Activated CD4-positive, alpha-beta T cell treated with anti-CD3 and anti-CD28 coated beads, Interleukin-2, Interleukin-4, amounts not matched to agents 100 ng/mL and 50 ng/mL, durations not matched to agents 16 hours and 8 hours (primary cell): ENCODE data around the gene TFDP1.
A peak's percentile ranks its signal among the peaks of the same experiment; 100 is the strongest.
"Not testable (repeated sequence)": the region's sequence is repeated elsewhere in the genome, so short reads cannot be mapped to it uniquely, and the experiment has no call there.

Source experiments
- DNase-seq: peaks from one replicate; pipeline ENCODE4 v3.0.0-alpha.2; 2020; ENCODE audit warnings: low spot score

TFDP1 gene

DNA sequence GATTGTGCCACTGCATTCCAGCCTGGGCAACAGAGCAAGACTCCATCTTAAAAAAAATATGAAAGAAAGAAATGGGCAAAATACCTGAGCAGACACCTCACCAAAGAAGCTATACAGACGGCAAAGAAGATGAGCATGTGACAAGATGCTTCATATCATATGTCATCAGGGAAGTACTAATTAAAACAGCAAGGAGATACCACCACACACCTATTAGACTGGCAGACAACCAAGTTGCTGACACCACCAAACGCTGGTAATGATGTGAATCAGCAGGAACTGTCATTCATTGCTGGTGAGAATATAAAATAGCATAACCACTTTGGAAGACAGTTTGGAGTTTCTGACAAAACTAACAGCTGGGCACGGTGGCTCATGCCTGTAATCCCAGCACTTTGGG is 11.5 kb upstream of the TFDP1 start:
- no peak for DNase-seq

DNA sequence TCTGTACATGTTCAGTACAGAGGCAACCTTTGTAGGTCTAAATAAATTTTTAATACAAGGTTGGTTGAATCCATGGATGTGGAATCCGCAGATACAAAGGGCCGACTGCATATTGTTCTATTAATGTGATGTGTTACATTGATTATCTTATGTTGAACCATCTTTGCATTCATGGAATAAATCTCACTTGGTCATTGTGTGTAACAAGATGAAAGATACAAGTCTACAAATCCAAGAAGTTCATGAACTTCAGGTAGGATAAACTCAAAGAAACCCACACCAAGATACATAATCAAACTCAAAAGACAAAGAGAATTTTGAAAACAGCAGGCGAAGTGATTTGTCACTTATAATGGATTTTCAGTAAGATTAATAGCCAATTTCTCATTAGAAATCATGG is 8.0 kb upstream of the TFDP1 start:
- DNase-seq: no peak

DNA sequence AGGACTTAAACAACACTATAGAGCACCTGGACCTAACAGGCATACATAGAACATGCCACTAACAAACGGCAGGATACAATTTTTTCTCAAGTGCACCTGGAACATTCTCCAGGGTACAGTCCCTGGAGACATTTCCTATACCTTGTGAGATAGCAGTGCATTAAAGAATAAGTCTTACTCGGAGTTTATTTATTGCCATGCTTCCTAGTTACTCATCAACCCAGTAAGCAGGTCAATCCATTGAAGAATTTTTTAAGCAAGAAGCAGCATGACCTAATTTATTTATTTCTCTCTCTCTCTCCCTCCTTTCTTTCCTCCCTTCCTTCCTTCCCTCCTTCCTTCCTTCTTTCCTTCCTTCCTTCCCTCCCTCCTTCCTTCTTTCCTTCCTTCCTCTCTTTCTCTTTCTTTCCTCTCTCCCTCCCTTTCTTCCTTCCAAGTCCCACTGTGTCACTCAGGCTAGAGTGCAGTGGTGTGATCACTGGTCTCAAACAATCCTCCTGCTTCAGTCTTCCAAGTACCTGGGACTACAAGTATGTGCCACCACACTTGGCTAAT is 6.6 kb upstream of the TFDP1 start:
- DNase-seq: no peak

DNA sequence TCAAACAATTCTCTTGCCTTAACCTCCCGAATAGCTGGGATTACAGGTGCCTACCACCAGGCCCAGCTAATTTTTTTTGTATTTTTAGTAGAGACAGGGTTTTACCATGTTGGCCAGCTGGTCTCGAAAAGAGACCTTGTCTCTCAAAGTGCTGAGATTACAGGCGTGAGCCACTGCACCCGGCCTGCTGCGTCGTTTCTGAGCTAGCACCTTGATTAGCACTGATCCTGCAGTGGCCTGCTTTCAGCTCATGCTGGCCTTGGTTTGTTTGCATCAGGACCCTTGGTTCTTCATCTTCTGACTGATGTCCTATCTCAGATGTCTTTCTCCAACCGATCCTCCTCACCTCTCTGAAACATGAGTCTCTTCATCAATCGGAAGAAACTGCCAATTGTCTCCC is 4.9 kb upstream of the TFDP1 start:
- DNase-seq: no peak

DNA sequence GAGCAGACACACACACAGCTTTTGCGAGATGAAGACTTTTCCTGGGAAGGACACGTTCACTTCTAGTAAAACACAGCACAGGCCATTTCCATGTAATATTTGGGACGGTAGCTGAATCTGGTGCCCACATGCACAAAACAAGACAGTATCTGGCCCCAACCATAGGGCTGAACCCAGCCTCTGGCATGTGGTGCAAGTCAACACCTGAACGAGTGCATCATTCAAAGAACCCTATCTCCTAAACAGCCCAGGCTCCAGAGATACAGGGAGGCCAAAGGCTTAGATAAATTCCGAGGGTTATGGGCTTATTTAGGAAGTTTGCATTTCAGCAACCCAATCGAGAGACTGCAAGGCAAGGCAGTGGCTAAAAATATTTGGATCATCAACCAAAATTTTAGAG is 2.7 kb upstream of the TFDP1 start:
- no peak for DNase-seq

DNA sequence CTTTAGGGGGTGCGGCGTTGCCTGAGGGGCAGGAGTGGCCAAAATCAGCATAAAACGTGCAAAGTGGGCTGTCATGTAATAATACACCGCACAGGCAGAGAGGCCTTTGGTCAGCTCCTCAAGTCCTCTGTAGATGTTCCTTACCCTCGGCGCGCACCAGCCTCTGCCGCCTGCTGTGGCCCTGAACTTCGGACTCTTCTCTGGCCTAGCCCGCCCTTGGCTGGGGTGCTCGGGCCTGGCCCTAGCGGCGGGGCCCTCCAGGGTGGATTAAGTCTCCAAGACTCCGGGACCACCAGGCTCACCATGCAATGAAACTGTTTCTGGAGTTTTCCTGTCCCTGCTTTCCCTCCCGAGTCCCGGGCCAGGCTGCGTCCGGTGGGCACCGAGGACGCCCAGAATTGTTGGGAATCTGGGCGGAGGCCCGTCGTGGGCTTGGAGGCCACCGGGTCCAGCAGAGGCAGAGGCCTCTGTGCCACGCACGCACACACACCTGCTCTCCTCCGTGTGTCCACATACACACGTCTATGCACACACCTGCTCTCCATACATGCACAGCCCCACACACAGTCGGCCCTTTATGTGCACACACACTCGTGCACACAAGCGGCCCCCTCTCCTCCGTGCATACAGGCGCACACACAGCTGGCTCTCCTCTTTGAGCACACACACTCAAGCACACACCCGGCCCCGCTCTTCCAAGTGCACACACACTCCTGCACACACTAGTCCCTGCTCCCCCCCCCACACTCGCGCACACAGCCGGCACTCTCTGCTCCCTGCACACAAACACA is 1.5 kb upstream of the TFDP1 start:
- no peak for DNase-seq

DNA sequence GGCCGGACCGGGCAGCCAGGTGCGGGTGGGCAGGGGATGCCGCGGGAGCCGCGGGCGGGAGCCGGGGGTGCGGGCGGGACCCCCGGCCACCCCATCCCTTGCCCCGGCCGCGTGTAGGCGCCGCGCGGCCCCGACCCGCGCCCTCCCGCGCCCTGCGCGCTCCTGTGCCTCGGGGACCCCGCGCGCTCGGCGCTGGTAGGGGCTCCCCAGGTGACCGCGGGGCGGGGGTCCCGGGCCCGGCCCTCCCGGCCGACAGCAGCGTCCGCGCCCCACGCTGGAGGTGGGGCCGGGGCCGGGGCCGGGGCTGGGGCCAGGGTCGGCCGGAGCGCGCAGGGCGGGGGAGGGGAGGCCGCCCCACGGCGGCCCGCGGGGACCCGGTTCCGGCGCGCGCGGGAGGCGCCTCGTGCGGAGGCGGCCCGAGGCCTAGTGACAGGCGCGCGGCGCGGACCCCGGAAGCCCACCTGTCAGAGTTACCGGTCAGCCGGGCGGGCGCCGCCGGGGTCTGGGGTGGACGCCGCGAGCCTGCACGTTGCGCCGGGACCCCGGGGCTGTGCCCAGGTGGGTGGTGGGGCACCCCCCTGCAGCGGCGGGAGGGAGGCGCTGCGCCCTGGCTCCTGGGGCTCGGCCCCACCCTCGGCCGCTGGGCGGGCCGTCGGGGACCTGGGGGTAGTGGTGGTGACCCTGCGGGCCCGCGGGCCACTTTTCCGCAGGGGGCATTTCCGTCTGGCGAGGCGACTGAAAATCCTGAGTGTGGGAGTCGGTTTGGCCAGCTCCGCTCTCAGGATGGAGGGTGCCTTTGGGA is 518 bp downstream of the TFDP1 start:
- DNase-seq: peak; percentile 22

DNA sequence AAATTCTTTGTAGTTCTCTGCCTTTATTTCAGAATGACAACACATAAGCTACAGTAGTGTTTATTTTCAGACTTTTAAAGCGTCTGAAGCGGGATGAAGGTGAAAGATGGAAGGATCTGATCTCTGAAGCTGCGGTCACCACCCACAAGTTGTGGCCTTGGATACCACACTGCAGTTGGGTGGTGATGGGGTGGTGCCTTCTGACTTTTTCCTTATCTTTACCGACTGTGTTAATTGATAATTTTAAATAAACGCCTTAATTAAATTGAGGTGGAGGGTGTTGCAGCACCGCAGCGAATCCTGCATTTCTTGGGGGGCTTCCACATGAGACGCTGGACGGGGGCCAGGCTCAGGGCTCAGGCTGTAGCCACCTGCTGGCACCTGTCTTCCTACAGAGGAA is 1.3 kb downstream of the TFDP1 start:
- no peak for DNase-seq

DNA sequence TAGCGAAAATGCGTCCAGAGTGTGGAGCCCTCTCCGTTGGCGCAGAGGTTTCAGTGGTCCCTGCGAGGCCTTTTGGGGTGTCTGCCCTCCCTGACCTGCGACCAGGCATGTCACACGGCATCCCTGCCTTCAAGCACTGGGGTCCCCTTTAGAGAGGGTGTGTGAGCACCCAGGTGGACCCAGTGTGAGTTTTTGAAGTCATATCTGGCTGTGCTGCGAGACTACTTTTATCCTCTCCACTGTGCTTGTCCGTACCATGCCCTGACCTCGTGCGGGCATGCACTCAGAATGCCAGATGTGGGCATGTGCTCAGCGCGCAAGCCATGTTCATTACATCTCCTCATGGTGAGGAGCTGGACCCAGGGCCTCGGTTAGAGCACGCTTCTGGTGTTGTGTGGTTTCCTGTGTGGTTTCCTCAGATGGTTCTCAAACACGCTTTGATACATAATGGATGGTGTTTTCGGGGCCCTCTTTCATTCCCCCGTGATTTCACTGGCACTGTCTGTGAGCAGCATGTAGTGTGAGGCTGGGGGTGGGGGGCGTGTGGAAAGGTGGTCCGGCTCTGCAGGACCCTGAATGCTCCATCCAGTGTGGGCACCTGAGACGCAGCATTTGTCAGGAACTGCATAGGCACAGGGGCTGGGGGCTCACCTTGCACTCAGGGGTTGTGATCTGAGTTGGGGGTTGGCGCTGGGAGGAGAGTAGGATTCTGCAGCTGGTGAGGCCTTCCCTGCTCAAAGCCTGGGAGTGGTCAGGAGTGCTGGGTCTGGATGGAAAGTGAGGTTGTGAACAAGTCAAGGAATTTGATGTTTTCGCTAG is 2.3 kb downstream of the TFDP1 start:
- peak; percentile 54 for DNase-seq

DNA sequence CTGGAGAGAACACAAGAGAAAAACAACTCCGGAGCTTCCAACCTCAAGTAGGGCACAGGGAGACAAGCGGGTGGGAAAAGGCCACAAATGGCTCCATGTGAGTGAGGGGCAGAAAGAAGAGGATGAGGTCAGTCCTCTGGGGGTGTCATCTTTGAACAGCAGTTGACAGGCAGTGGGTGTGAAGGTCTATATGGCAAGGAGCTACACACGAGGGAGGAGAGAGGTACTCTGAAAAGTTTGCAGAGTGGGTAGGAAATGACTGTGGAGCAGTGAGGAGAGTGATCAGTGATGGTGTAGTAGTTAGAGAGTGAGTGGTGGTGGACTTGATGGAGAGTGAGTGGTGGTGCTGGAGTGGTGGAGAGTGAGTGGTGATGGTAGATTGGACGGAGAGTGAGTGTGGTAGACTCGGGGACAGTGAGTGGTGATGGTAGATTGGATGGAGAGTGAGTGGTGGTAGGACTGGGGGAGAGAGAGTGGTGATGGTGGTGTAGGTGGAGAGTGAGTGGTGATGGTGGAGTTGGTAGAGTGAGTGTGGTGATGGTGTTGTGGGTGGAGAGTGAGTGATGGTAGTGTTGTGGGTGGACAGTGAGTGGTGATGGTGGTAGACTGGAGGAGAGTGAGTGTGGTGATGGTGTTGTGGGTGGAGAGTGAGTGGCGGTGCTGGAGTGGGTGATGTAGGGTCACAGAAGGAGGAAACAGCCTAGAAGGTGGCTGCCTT is 4.0 kb downstream of the TFDP1 start:
- no peak for DNase-seq

DNA sequence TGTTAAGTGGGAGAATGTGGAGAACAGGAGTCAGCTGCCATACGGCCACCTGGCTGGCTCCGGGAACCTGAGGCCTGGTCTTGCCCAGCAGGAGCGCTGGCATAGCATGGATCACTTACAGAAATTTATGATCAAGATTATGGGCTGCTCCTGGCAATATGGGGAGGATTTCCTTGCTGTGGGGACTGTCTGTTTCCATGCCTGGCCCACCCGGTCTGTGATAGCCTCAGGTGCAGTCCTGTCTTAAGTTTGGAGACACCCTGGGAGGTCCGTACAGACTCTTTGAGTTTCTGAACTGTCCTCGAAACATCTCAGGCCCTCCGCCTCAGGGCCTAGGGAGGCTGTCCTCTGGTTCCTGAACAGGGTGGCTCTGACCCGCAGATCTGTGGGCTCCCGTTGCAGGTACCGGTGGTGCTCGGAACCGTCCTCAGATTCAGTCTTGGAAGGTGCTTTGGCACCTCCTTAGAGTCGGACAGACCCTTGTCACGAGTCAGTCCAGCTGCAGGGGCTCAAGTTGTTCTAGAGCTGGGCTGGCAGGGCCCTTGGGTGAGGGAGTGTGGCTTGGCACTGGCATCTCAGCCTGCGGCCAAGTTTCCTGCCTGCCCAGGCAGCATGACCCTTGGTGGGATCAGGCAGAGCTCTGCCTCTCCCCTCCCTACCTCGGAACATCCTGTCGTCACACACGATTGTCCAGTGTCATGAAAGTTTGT is 4.9 kb downstream of the TFDP1 start:
- no peak for DNase-seq

DNA sequence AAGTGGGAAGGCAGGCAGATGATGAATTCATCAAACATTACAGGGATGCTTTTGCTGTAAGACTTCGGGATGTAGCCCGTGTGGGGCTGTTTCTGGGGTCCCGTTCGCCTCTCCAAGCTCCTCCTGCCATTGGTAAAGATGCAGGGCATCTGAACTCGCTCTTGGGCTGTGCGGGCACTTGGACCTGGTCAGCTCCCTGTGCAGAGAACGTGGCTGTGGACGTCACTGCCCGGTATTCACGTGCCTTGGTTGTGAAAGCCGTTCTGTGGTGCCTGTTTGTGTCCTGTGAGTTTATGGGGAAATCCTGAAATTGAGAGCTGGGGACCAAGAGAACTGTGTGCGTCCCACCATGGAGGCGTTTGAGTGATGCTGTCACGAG is 5.4 kb downstream of the TFDP1 start:
- no peak for DNase-seq

DNA sequence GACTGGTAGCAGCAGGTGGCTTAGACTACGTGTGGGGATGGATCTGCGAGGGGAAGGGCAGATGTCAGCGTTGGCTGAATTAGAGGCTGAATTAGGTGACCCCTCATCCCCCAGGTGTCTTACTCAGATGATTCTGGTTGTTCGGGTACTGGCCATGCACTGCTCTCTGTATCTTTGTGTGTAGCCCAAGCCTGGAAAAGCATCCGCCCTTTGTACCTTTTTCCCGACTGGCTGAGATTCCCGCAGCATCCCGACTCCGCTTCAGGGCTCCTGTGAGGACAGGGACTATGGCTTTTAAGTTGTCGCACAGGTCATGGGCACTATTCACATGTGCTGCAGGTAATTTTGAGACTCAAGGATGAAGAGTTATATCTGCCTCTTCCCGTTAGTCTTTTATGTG is 7.2 kb downstream of the TFDP1 start:
- no peak for DNase-seq

DNA sequence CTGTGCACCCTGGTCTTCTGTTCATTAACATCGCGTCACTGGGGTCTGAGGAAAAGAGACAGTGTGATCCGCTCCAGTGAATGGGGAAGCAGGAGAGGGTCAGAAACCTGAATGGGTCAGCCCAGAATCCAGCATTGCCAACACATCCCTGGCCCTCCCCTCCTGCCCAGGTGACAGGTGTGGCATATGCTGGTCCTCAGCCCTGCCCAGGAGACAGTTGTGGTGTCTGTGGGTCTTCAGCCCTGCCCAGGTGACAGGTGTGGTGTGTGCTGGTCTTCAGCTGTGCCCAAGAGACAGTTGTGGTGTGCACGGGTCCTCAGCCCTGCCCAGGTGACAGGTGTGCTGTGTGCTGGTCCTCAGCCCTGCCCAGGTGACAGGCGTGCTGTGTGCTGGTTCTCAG is 8.0 kb downstream of the TFDP1 start:
- DNase-seq: no peak

DNA sequence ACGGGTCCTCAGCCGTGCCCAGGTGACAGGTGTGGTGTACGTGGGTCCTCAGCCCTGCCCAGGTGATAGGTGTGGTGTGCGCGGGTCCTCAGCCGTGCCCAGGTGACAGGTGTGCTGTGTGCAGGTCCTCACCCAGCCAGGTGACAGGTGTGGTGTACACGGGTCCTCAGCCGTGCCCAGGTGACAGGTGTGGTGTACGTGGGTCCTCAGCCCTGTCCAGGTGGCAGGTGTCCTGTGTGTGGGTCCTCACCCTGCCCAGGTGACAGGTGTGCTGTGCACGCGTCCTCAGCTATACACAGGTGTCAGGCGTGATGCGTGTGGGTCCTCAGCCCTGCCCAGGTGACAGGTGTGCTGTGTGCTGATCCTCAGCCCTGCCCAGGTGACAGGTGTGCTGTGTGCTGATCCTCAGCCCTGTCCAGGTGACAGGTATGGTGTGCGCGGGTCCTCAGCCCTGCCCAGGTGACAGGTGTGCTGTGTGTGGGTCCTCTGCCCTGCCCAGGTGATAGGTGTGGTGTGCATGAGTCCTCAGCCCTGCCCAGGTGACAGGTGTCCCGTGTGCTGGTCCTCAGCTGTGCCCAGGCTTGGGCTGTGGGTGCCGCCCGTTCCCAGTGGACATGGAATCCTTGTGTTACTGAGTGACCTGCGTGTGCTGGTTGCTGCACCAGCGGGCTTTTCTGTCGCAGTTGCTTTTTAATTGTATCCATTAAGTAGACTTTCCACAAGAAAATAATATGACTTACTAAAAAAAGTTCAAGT is 9.7 kb downstream of the TFDP1 start:
- not testable (repeated sequence) for DNase-seq

DNA sequence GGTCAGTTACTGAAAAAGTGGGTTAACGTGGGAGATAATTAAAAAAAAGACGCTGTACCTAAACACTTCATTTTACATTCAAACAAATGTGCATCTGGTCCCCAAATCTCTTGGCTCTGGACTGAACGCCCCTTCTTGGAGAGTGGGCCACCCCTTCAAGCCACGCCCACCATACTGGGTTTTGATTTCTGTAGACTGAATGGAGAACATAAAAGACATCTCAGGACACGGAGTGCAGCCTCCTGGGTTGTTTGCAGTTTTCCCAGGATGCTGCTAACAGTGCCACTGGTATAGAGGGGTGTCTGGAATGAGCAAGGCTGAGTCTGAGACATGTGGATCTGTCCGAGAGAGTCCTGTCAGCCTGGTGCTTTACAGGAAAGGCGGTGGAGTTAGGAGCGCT is 10.6 kb downstream of the TFDP1 start:
- no peak for DNase-seq

DNA sequence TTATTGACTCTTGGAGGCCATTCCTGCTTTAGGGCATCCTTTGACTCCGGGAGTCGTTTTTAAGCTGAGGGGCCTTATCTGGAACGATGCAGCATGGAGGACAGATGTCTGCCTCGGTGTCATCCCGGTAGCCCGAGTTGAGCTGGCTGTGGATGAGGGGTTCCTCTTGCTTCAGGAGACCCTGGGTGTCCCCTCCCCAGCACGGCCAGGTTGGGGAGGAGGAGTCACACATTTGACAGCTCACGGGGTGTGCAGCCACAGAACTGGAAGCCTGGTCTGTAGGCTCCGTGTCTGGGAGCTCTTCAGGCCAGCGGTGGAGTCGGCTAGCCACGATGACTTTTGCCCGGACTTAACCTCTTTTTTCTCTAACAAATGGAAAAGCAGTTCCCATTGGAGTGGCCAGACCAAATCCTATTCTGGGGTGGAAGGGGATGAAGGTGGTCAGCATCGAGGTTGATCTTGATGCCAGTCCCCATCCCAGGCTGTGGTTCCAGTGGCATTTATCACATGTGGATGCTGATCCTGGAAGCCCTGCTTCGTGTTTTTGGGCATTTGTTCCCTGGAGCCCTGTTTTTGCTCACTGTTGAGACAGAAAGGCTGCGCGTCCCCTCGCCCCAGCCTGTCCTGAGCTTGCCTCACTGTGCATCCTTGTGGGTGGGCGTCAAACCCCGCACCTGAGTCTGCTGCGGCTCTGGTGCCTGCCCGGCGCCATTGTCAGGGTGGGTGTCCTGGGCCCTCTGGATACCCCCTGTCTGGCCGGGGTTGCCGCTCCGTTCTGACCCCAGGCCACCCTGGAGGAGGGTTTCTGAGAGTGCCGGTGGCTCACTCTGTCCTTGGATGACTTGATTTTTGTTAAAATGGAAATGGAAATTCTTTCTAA is 12.0 kb downstream of the TFDP1 start:
- no peak for DNase-seq

DNA sequence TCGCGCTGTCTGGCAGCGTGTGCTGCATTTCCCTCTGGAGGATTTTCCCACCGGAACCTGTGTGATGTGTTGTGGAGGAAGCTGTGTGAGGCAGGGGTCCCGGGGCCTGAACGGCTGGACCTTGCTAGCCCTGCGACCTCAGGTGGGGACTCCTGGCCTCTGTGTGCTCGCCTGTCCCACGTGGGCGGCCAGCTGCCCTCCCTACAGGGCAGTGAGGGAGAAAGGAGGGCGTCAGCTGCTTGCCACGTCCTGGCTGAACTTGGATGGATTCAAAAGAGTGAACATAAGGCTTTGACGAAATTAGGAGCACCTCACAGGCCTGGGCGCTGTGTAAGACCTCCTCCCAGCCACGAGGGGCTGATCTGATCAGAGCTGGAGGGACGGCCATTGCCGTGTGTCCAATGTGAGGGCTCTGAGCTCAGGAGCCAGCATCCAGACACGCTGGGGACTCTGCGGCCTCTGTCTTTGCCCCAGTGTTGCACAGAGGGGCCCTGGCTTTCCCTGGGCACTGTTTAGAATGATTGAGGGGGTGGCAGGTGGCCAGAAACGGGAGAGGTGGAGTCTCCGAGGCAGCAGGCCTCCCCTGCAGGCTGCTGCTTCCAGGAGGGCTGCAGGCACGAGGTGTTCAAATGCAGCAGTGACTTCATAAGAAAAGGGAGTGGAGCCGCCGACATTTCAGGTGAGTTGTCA is 13.0 kb downstream of the TFDP1 start:
- no peak for DNase-seq

DNA sequence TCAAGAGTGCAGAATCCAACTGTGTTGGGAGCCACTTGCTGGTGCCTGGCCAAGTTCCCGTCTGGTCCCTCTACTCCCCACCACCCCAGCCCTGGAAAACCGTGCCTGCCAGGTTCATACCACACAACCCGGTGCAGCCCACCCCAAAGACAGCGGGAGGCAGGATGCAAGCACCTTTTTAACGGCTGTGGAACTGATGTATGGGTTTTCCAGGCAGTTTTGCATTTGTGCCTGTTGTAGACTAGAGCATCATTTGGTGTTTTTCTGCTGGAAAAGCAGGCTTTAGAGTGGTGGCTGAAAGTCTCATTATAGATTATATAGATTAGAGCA is 13.5 kb downstream of the TFDP1 start:
- DNase-seq: no peak
